Astrocyte of the spinal cord (primary cell): Measurements from ENCODE around the gene RAPGEF5.

ENCODE experiments used
- DNase-seq: peaks from one replicate; pipeline ENCODE4 v3.0.0; 2011; ENCODE audit warnings: low read depth, low spot score
- H3K4me3 ChIP-seq: 2 replicates; pipeline ENCODE4 v1.5.1; 2011; ENCODE audit warnings: low read depth, mild to moderate bottlenecking, low read length, moderate library complexity
- CTCF ChIP-seq: IDR thresholded peaks from 2 replicates; pipeline ENCODE4 v1.5.1; 2012; ENCODE audit warnings: low read depth, mild to moderate bottlenecking, low read length, inconsistent platforms
- in situ Hi-C: cut with HindIII; loops from 2 replicates; pipeline ENCODE4 v1.10.0; 2017; ENCODE audit warnings: low sequenced_read_pairs

The RAPGEF5 gene

GRCh38 chr7:22219739-22220493, 137.0 kb downstream of the RAPGEF5 start:
- TF ChIP-seq CTCF = no peak
- in situ Hi-C loops = no loop called here
- DNase-seq = no peak
- H3K4me3 ChIP-seq = no peak overlapping the region

- in situ Hi-C loops = no loop called here
- no peak overlapping the region for H3K4me3 ChIP-seq
- no peak for TF ChIP-seq CTCF
- no peak for DNase-seq
Measured at GRCh38 chr7:22219036-22219435, 137.9 kb downstream of the RAPGEF5 start.

GRCh38 chr7:22216832-22217475, 140.0 kb downstream of the RAPGEF5 start:
- no peak for DNase-seq

GRCh38 chr7:22216309-22216708, 140.6 kb downstream of the RAPGEF5 start:
- no peak for TF ChIP-seq CTCF
- in situ Hi-C loops = no loop called here
- DNase-seq = no peak

More at GRCh38 chr7:22216832-22217475, 140.0 kb downstream of the RAPGEF5 start:
- in situ Hi-C loops = no loop called here
- no peak for TF ChIP-seq CTCF
- H3K4me3 ChIP-seq = no peak overlapping the region

GRCh38 chr7:22214000-22214399, 143.0 kb downstream of the RAPGEF5 start:
- no peak for TF ChIP-seq CTCF
- in situ Hi-C loops = no loop called here
- H3K4me3 ChIP-seq = no peak overlapping the region
- no peak for DNase-seq

More at GRCh38 chr7:22216309-22216708, 140.6 kb downstream of the RAPGEF5 start:
- no peak overlapping the region for H3K4me3 ChIP-seq

- no peak for TF ChIP-seq CTCF
- in situ Hi-C loops = no loop called here
Measured at GRCh38 chr7:22213081-22213480, 143.9 kb downstream of the RAPGEF5 start.

More at GRCh38 chr7:22213081-22213480, 143.9 kb downstream of the RAPGEF5 start:
- DNase-seq = no peak
- H3K4me3 ChIP-seq = no peak overlapping the region
